ENCODE results near the gene IVD. TPM values are rescaled to one million over a fixed set of nuclear protein-coding genes. Genes with fewer than 3 reads are reported as not detected.

Gene IVD
- total RNA-seq, 1 experiment from 2014 or later, result 93.1 TPM

- Histone ChIP-seq H2AK5ac (ENCODE audit: insufficient read length, low read length) (no peak within 1 kb of the TSS), H3K9me3 (ENCODE audit: control insufficient read depth, low read depth, low read length) (no peaks in the 10 kb centered on the region), H2BK15ac (ENCODE audit: low read depth, low read length) (no peak within 1 kb of the TSS), H3K79me1 (ENCODE audit: insufficient read depth, low read depth, low read length, poor library complexity, severe bottlenecking) (peaks cover 4% of the 10 kb centered on the region), H2BK12ac (ENCODE audit: insufficient read length, low read depth, low read length) (no peak within 1 kb of the TSS), H4K5ac (ENCODE audit: insufficient read length, low read depth, low read length) (no peak within 1 kb of the TSS), H3K9ac (ENCODE audit: extremely low read depth, insufficient read length, low read length) (peak within 1 kb of the TSS; percentile 85), H3T11ph (ENCODE audit: low read length) (no peak within 1 kb of the TSS), H2BK5ac (ENCODE audit: insufficient read length, low read length) (no peak within 1 kb of the TSS), H2BK120ac (ENCODE audit: low read depth, low read length, poor library complexity, severe bottlenecking) (no peak within 1 kb of the TSS), H3K4me2 (ENCODE audit: insufficient read depth, insufficient read length, low read length) (peak within 1 kb of the TSS; percentile 91), H2AFZ (ENCODE audit: low read length) (peak within 1 kb of the TSS; percentile 65), H2BK20ac (ENCODE audit: low read depth, low read length, poor library complexity, severe bottlenecking) (no peak within 1 kb of the TSS), H3K27ac (ENCODE audit: insufficient read length, low read depth, low read length) (no peak within 1 kb of the TSS), H3K14ac (ENCODE audit: insufficient read depth, low read length) (peak within 1 kb of the TSS; percentile 84), H3K56ac (ENCODE audit: insufficient read length, low read depth, low read length) (no peak within 1 kb of the TSS), H3K4me1 (ENCODE audit: insufficient read depth, low read length) (peaks cover 4% of the 10 kb centered on the region), H4K8ac (replicated peaks; ENCODE audit: insufficient read length, low read depth, low read length) (no peak within 1 kb of the TSS), H4K20me1 (ENCODE audit: control insufficient read depth, insufficient read depth, insufficient read length) (no peaks in the 10 kb centered on the region), H3K4ac (ENCODE audit: low read depth, low read length) (no peak within 1 kb of the TSS), H3K27me3 (ENCODE audit: insufficient read depth, low read length) (no peaks in the 10 kb centered on the region), H4K91ac (ENCODE audit: insufficient read length, low read depth, low read length) (no peak within 1 kb of the TSS), H3K79me2 (ENCODE audit: insufficient read depth, low read length) (peaks cover 7% of the 10 kb centered on the region; the same call in 1 of the 2 replicates), H3K18ac (ENCODE audit: insufficient read length, low read depth, low read length) (peak within 1 kb of the TSS; percentile 61), H3K23me2 (ENCODE audit: insufficient read length, low read depth, low read length, poor library complexity, severe bottlenecking) (peaks cover 5% of the 10 kb centered on the region), H3K23ac (ENCODE audit: insufficient read length, low read depth, low read length) (no peak within 1 kb of the TSS)
- no peaks in the 10 kb centered on the region for H3K27me3 Mint-ChIP-seq (ENCODE audit: low read depth)
- peak within 1 kb of the TSS; percentile 83 to 92 for H3K4me3 Mint-ChIP-seq
- H3K27ac Mint-ChIP-seq, result peak within 1 kb of the TSS; percentile 80 to 97 (median 93)
- WGBS (ENCODE audit: extremely low coverage, insufficient read length, low lambda C conversion rate), result no CpG with 5 or more reads among the region's 57 CpGs
- peaks cover 33 to 42% (median 38%) of the 10 kb centered on the region in 3 experiments for H3K36me3 Mint-ChIP-seq (ENCODE audit: insufficient read depth in 1 of 3, low read depth in 3 of 3)
- peaks cover 2 to 7% of the 10 kb centered on the region in 2 experiments; a peak in 3 of 5 replicates for H3K9me3 Mint-ChIP-seq
- H3K4me1 Mint-ChIP-seq, result peaks cover 18 to 20% of the 10 kb centered on the region in 2 experiments
- peak; percentile 97 for DNase-seq
- TF ChIP-seq, protein P1, sequence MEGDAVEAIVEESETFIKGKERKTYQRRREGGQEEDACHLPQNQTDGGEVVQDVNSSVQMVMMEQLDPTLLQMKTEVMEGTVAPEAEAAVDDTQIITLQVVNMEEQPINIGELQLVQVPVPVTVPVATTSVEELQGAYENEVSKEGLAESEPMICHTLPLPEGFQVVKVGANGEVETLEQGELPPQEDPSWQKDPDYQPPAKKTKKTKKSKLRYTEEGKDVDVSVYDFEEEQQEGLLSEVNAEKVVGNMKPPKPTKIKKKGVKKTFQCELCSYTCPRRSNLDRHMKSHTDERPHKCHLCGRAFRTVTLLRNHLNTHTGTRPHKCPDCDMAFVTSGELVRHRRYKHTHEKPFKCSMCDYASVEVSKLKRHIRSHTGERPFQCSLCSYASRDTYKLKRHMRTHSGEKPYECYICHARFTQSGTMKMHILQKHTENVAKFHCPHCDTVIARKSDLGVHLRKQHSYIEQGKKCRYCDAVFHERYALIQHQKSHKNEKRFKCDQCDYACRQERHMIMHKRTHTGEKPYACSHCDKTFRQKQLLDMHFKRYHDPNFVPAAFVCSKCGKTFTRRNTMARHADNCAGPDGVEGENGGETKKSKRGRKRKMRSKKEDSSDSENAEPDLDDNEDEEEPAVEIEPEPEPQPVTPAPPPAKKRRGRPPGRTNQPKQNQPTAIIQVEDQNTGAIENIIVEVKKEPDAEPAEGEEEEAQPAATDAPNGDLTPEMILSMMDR (conservative IDR thresholded peaks at IDR 0.05), result no peak
Observed at GRCh38 chr15:40382580-40383456, 22.8 kb upstream of the IVD start, which contains the start of gene KNSTRN. Gene KNSTRN, plus strand, starts transcription at chr15:40382721. Its CDS starts 115 bp downstream, at chr15:40382836.
